ENCODE measurements around the gene KIAA0586.
"Not testable (repeated sequence)": the region's sequence is repeated elsewhere in the genome, so short reads cannot be mapped to it uniquely, and the experiment has no call there.

Gene KIAA0586

GRCh38 chr14:58549105-58549757 lies 121.7 kb downstream of the KIAA0586 start:
- DNase-seq (ENCODE audit: low spot score) = no peak

- no peak for DNase-seq (ENCODE audit: low spot score)
Measured at GRCh38 chr14:58553959-58554358, 126.4 kb downstream of the KIAA0586 start.

- no peak for DNase-seq (ENCODE audit: low spot score)
Measured at GRCh38 chr14:58555647-58556046, 128.1 kb downstream of the KIAA0586 start.

- DNase-seq (ENCODE audit: low spot score) = no peak
Measured at GRCh38 chr14:58557242-58557641, 129.7 kb downstream of the KIAA0586 start.

- no peak for DNase-seq (ENCODE audit: low spot score)
Measured at GRCh38 chr14:58560208-58560607, 132.7 kb downstream of the KIAA0586 start.

GRCh38 chr14:58562141-58562540 lies 134.6 kb downstream of the KIAA0586 start:
- no peak for DNase-seq (ENCODE audit: low spot score)

GRCh38 chr14:58563978-58564377 lies 136.5 kb downstream of the KIAA0586 start:
- no peak for DNase-seq (ENCODE audit: low spot score)

- DNase-seq (ENCODE audit: low spot score) = no peak
Measured at GRCh38 chr14:58565832-58566231, 138.3 kb downstream of the KIAA0586 start.

- DNase-seq (ENCODE audit: low spot score) = no peak
Measured at GRCh38 chr14:58566979-58567378, 139.5 kb downstream of the KIAA0586 start.

- no peak for DNase-seq (ENCODE audit: low spot score)
Measured at GRCh38 chr14:58568322-58568721, 140.8 kb downstream of the KIAA0586 start.

- no peak for DNase-seq (ENCODE audit: low spot score)
Measured at GRCh38 chr14:58571256-58571655, 143.7 kb downstream of the KIAA0586 start.

GRCh38 chr14:58571769-58572472 lies 144.4 kb downstream of the KIAA0586 start:
- DNase-seq (ENCODE audit: low spot score) = no peak

GRCh38 chr14:58572473-58572853 lies 144.9 kb downstream of the KIAA0586 start:
- no peak for DNase-seq (ENCODE audit: low spot score)

GRCh38 chr14:58572863-58573262 lies 145.3 kb downstream of the KIAA0586 start:
- no peak for DNase-seq (ENCODE audit: low spot score)

- DNase-seq (ENCODE audit: low spot score) = no peak
Measured at GRCh38 chr14:58574623-58575022, 147.1 kb downstream of the KIAA0586 start.

- no peak for DNase-seq (ENCODE audit: low spot score)
Measured at GRCh38 chr14:58575956-58576355, 148.4 kb downstream of the KIAA0586 start.

GRCh38 chr14:58580035-58580434 lies 152.5 kb downstream of the KIAA0586 start:
- DNase-seq (ENCODE audit: low spot score) = not testable (repeated sequence)

- DNase-seq (ENCODE audit: low spot score) = not testable (repeated sequence)
Measured at GRCh38 chr14:58581389-58581788, 153.9 kb downstream of the KIAA0586 start.

GRCh38 chr14:58584383-58584782 lies 156.9 kb downstream of the KIAA0586 start:
- no peak for DNase-seq (ENCODE audit: low spot score)

GRCh38 chr14:58587271-58587670 lies 159.8 kb downstream of the KIAA0586 start:
- no peak for DNase-seq (ENCODE audit: low spot score)

- not testable (repeated sequence) for DNase-seq (ENCODE audit: low spot score)
Measured at GRCh38 chr14:58588321-58588720, 160.8 kb downstream of the KIAA0586 start.

GRCh38 chr14:58593977-58594376 lies 166.5 kb downstream of the KIAA0586 start:
- no peak for DNase-seq (ENCODE audit: low spot score)

- no peak for DNase-seq (ENCODE audit: low spot score)
Measured at GRCh38 chr14:58597041-58597440, 169.5 kb downstream of the KIAA0586 start.
